Stomach (tissue), 4 donors: ENCODE data around the gene NR2F1.

Source experiments
- POLR2A ChIP-seq, 4 donors: fragments of 450-650 bp; IDR thresholded peaks; one replicate each; pipeline ENCODE4 v1.6.1; 2016; ENCODE audit warnings: antibody characterized with exemption in 4 of 4, control low read depth in 2 of 4, mild to moderate bottlenecking in 1 of 4, moderate library complexity in 1 of 4
- TF ChIP-seq, protein P1 (sequence below), 7 experiments: fragments of 450-650 bp in 4 of 7; fragments of 200-600 bp in 3 of 7; sonication (generic) in 3 of 7; IDR thresholded peaks; one replicate each; pipeline ENCODE4 v1.5.1; 2016 to 2019; ENCODE audit warnings: antibody characterized with exemption in 7 of 7, control low read depth in 2 of 7, mild to moderate bottlenecking in 1 of 7

DNA sequence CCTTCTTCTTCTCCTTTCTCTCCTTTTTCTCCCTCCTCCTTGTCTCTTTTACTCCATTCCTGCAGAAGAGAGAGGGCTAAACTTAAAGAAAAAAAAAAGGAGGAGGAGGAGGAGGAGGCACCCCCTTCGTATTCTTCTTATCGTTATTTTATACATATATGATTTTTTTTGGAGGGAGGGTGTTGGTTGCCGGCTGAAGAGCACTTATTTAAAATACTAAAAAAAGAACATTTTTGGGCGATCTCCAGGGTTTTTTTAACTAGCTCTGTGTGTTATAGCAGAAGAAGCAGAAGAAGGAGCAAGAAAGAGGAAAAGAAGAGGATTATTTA, 381 bp downstream of the NR2F1 start:
- TF ChIP-seq, protein P1, sequence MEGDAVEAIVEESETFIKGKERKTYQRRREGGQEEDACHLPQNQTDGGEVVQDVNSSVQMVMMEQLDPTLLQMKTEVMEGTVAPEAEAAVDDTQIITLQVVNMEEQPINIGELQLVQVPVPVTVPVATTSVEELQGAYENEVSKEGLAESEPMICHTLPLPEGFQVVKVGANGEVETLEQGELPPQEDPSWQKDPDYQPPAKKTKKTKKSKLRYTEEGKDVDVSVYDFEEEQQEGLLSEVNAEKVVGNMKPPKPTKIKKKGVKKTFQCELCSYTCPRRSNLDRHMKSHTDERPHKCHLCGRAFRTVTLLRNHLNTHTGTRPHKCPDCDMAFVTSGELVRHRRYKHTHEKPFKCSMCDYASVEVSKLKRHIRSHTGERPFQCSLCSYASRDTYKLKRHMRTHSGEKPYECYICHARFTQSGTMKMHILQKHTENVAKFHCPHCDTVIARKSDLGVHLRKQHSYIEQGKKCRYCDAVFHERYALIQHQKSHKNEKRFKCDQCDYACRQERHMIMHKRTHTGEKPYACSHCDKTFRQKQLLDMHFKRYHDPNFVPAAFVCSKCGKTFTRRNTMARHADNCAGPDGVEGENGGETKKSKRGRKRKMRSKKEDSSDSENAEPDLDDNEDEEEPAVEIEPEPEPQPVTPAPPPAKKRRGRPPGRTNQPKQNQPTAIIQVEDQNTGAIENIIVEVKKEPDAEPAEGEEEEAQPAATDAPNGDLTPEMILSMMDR (IDR thresholded peaks at IDR 0.05): no peak
- no peak for TF ChIP-seq POLR2A (IDR thresholded peaks at IDR 0.05)
